OCI-LY1 (cell line): ENCODE data around the gene KAT8.

Experiments
- H2AFZ ChIP-seq: fragments of 200-600 bp; sonication (generic), shearing (Covaris generic); 2 replicates; pipeline ENCODE4 v1.6.0; 2014; ENCODE audit warnings: antibody characterized with exemption, mild to moderate bottlenecking, low read length
- H3F3A ChIP-seq: fragments of 200-600 bp; sonication (generic), shearing (Covaris generic); 2 replicates; pipeline ENCODE4 v1.6.0; 2014; ENCODE audit warnings: mild to moderate bottlenecking, antibody characterized with exemption, low read length, moderate library complexity; ENCODE audit not compliant: insufficient read depth
- H3K27ac ChIP-seq: fragments of 200-600 bp; sonication (generic); 2 replicates; pipeline ENCODE4 v1.5.1; 2014; ENCODE audit warnings: low read length, mixed run types, mild to moderate bottlenecking, low read depth; ENCODE audit not compliant: poor library complexity, severe bottlenecking
- H3K27me3 ChIP-seq: fragments of 200-600 bp; sonication (generic); 2 replicates; pipeline ENCODE4 v1.6.0; 2014; ENCODE audit warnings: antibody characterized with exemption, mild to moderate bottlenecking, low read length, moderate library complexity; ENCODE audit not compliant: insufficient read depth
- H3K36me3 ChIP-seq: fragments of 200-600 bp; sonication (generic); 2 replicates; pipeline ENCODE4 v1.6.1; 2014; ENCODE audit warnings: mild to moderate bottlenecking, antibody characterized with exemption, low read length, moderate library complexity, mixed read lengths; ENCODE audit not compliant: insufficient read depth
- H3K4me1 ChIP-seq: fragments of 200-600 bp; sonication (generic); 2 replicates; pipeline ENCODE4 v1.5.1; 2014; ENCODE audit warnings: mild to moderate bottlenecking, low read length, moderate library complexity; ENCODE audit not compliant: insufficient read depth, severe bottlenecking
- H3K4me2 ChIP-seq: fragments of 200-600 bp; sonication (generic), shearing (Covaris generic); 2 replicates; pipeline ENCODE4 v1.6.1; 2014; ENCODE audit warnings: low read length
- H3K4me3 ChIP-seq: fragments of 200-600 bp; sonication (generic); 2 replicates; pipeline ENCODE4 v1.5.1; 2014; ENCODE audit warnings: low read length, low read depth, mild to moderate bottlenecking, mixed read lengths; ENCODE audit not compliant: poor library complexity, severe bottlenecking
- H3K79me2 ChIP-seq: fragments of 200-600 bp; shearing (Covaris generic); 2 replicates; pipeline ENCODE4 v1.6.1; 2016; ENCODE audit warnings: mixed run types, low read length, mixed read lengths; ENCODE audit not compliant: insufficient read depth
- H3K9ac ChIP-seq: fragments of 200-600 bp; sonication (generic), shearing (Covaris generic); 2 replicates; pipeline ENCODE4 v1.6.1; 2014; ENCODE audit warnings: mild to moderate bottlenecking, low read length, mixed read lengths
- H3K9me2 ChIP-seq: fragments of 200-600 bp; sonication (generic), shearing (Covaris generic); 2 replicates; pipeline ENCODE4 v1.6.1; 2014; ENCODE audit warnings: low read depth, mild to moderate bottlenecking, low read length, mixed read lengths
- H3K9me3 ChIP-seq: fragments of 200-600 bp; shearing (Covaris generic); 2 replicates; pipeline ENCODE4 v1.6.1; 2014; ENCODE audit warnings: low read length, mixed read lengths
- H4K20me1 ChIP-seq: fragments of 200-600 bp; sonication (generic), shearing (Covaris generic); 2 replicates; pipeline ENCODE4 v1.6.0; 2016; ENCODE audit warnings: mild to moderate bottlenecking, low read length; ENCODE audit not compliant: insufficient read depth
- CTCF ChIP-seq: fragments of 200-600 bp; sonication (generic), shearing (Covaris generic); IDR thresholded peaks from 2 replicates; pipeline ENCODE4 v1.5.1; 2017; ENCODE audit warnings: mild to moderate bottlenecking, antibody characterized with exemption, low read length, moderate library complexity, mixed read lengths
- EZH2 ChIP-seq: fragments of 200-600 bp; sonication (generic), shearing (Covaris generic); IDR thresholded peaks from 2 replicates; pipeline ENCODE4 v1.8.0; 2017; ENCODE audit warnings: borderline replicate concordance, mixed run types, mild to moderate bottlenecking, antibody characterized with exemption, low read length, moderate library complexity, mixed read lengths

The KAT8 gene

DNA sequence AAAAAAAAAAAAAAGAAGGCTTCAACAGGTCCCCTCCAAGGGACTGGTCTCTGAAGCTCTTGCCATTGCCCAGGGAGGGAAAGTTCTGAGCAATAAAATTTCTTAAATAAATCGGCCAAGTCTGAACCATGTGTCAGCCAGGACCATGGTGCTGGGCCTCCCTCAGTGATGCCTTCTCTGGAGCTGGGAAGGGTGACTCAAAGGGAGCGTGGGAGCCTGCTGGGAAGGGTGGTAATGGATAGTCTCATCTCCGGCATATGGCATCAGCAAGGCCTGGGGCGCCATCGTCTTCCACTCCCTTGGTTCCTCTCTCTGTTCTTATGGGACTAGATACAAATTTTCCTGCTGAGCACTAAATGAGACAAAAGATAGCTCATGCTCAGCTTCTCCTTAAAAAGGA, 25.1 kb upstream of the KAT8 start:
- Histone ChIP-seq H3F3A (no peaks in the 10 kb centered on the region), H3K9ac (no peak overlapping the region), H4K20me1 (no peaks in the 10 kb centered on the region), H3K27ac (no peak overlapping the region), H3K4me3 (no peak overlapping the region), H3K4me2 (no peak overlapping the region), H3K9me2 (no peaks in the 10 kb centered on the region), H3K9me3 (no peaks in the 10 kb centered on the region), H3K27me3 (no peaks in the 10 kb centered on the region), H3K36me3 (peaks cover 19% of the 10 kb centered on the region; the same call in 1 of the 2 replicates), H3K79me2 (no peaks in the 10 kb centered on the region), H2AFZ (no peak overlapping the region), H3K4me1 (peaks cover 16% of the 10 kb centered on the region)
- TF ChIP-seq EZH2 (no peak), CTCF (no peak)

DNA sequence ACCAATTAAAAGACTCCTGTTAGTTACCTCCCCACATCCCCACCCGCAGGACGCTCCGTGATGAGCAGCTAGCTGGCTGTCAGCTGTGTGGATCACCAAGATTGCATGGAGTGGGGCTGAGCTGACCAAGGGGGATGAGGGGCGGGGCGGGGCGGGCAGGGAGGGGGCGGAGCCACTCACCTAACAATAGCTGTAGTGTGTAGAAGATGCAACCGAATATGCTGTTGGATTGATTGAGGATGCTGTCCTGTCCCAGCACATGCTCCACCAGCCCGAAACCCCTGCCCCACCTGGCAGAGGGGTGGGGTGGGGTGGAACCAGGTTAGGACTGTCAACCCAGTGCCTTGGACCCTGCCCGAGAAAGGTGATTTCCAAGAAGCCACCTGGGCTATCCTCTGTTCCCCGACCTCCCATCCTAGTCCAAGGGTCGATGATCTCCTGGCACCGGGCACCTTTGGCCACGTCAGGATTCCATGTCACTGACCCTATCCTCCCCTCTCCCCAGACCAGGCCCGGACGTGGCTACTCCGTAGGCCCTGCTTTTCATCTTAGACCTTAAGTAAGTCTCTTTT, 24.2 kb upstream of the KAT8 start:
- peaks cover 16% of the 10 kb centered on the region; the same call in 1 of the 2 replicates for H3K36me3 ChIP-seq
- H4K20me1 ChIP-seq, result no peaks in the 10 kb centered on the region
- H3K4me1 ChIP-seq, result peaks cover 16% of the 10 kb centered on the region
- H3K4me2 ChIP-seq, result peak overlapping the region; percentile 81
- peak overlapping the region; percentile 86 for H3K4me3 ChIP-seq
- no peaks in the 10 kb centered on the region for H3K27me3 ChIP-seq
- no peak overlapping the region for H2AFZ ChIP-seq
- no peaks in the 10 kb centered on the region for H3K79me2 ChIP-seq
- H3K9ac ChIP-seq, result peak overlapping the region; percentile 86
- peak overlapping the region; percentile 67 for H3K27ac ChIP-seq
- TF ChIP-seq CTCF (no peak), EZH2 (no peak)
- no peaks in the 10 kb centered on the region for H3F3A ChIP-seq
- H3K9me3 ChIP-seq, result no peaks in the 10 kb centered on the region
- no peaks in the 10 kb centered on the region for H3K9me2 ChIP-seq

DNA sequence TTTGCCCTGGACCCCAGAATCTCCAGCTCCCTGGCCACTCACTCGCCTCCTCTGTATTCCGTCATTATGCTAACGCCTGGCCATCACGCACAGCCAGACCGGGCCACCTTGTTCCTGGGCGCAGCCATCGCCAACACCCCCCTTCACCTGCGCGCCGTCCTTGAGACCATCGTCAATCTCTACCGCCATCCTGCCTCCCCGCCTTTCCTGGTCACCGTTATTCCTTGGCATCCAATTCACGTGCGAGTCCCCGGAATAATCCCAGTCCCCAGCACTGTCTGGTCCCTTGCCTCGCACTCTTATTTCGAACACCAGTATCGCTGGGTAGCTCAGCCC, 23.4 kb upstream of the KAT8 start:
- Histone ChIP-seq H3K27me3 (no peaks in the 10 kb centered on the region), H3K9ac (peak overlapping the region; percentile 86), H3K4me1 (peaks cover 16% of the 10 kb centered on the region), H3K79me2 (no peaks in the 10 kb centered on the region), H2AFZ (no peak overlapping the region), H3K27ac (peak overlapping the region; percentile 67), H3K4me2 (peak overlapping the region; percentile 81), H4K20me1 (no peaks in the 10 kb centered on the region), H3K9me2 (no peaks in the 10 kb centered on the region), H3K9me3 (no peaks in the 10 kb centered on the region), H3F3A (no peaks in the 10 kb centered on the region), H3K36me3 (peaks cover 16% of the 10 kb centered on the region; the same call in 1 of the 2 replicates), H3K4me3 (peak overlapping the region; percentile 86)
- no peak for TF ChIP-seq EZH2
- no peak for TF ChIP-seq CTCF
